Keratinocyte (primary cell): ENCODE data around the gene TBC1D5. TPM values are rescaled to one million over a fixed set of nuclear protein-coding genes. Genes with fewer than 3 reads are reported as not detected.

Source experiments
- DNase-seq: peaks from one replicate; pipeline ENCODE4 v3.0.0-alpha.2; 2011; ENCODE audit warnings: low read depth, missing footprints, low spot score
- FAIRE-seq: peaks from 2 replicates; lab custom pipeline; 2011; peaks lifted over from hg19 to GRCh38; lab: Jason Lieb, UNC
- H2AFZ ChIP-seq: 2 replicates; pipeline ENCODE4 v1.6.0; 2012; ENCODE audit warnings: low read length, control low read depth, inconsistent platforms; ENCODE audit not compliant: control insufficient read depth
- H3K27ac ChIP-seq: 2 replicates; pipeline ENCODE4 v1.5.1; 2011; ENCODE audit warnings: low read length; ENCODE audit not compliant: control insufficient read depth, insufficient read depth
- H3K27me3 ChIP-seq: 3 replicates; pipeline ENCODE4 v1.6.0; 2011; ENCODE audit warnings: low read length; ENCODE audit not compliant: control insufficient read depth, insufficient read depth; ENCODE audit errors: extremely low read depth
- H3K36me3 ChIP-seq, 2 experiments: 2 replicates in 1 of 2; 3 replicates in 1 of 2; pipeline ENCODE4 v1.5.1; 2011; ENCODE audit warnings: low read length in 2 of 2, mild to moderate bottlenecking in 1 of 2; ENCODE audit not compliant: control insufficient read depth in 2 of 2, insufficient read depth in 2 of 2; ENCODE audit errors: extremely low read depth in 1 of 2
- H3K4me1 ChIP-seq: 3 replicates; pipeline ENCODE4 v1.5.1; 2011; ENCODE audit warnings: low read length; ENCODE audit not compliant: control insufficient read depth, insufficient read depth; ENCODE audit errors: extremely low read depth
- H3K4me2 ChIP-seq: 3 replicates; pipeline ENCODE4 v1.6.0; 2011; ENCODE audit warnings: low read depth, low read length; ENCODE audit not compliant: control insufficient read depth, insufficient read depth; ENCODE audit errors: extremely low read depth
- H3K4me3 ChIP-seq, 3 experiments: fragments of 200-600 bp in 1 of 3; sonication (generic) in 1 of 3; 2 replicates in 2 of 3; 3 replicates in 1 of 3; pipeline ENCODE4 v1.5.1; 2011 to 2016; ENCODE audit warnings: low read length in 3 of 3, mild to moderate bottlenecking in 3 of 3, control low read depth in 2 of 3, inconsistent platforms in 1 of 3, low read depth in 1 of 3, mixed read lengths in 1 of 3, mixed run types in 1 of 3, moderate library complexity in 1 of 3; ENCODE audit not compliant: control insufficient read depth in 2 of 3, insufficient read depth in 2 of 3; ENCODE audit errors: extremely low read depth in 1 of 3
- H3K79me2 ChIP-seq: 2 replicates; pipeline ENCODE4 v1.6.0; 2012; ENCODE audit warnings: low read length; ENCODE audit not compliant: control insufficient read depth, insufficient read depth
- H3K9ac ChIP-seq: 3 replicates; pipeline ENCODE4 v1.6.0; 2011; ENCODE audit warnings: low read length; ENCODE audit not compliant: control insufficient read depth, insufficient read depth; ENCODE audit errors: extremely low read depth
- H3K9me1 ChIP-seq: 3 replicates; pipeline ENCODE4 v1.6.0; 2011; ENCODE audit warnings: low read length; ENCODE audit not compliant: control insufficient read depth, insufficient read depth; ENCODE audit errors: extremely low read depth
- H3K9me3 ChIP-seq: 2 replicates; pipeline ENCODE4 v1.5.1; 2012; ENCODE audit warnings: low read depth, low read length; ENCODE audit not compliant: control insufficient read depth
- H4K20me1 ChIP-seq: 3 replicates; pipeline ENCODE4 v1.6.0; 2011; ENCODE audit warnings: low read length; ENCODE audit not compliant: control insufficient read depth, insufficient read depth; ENCODE audit errors: extremely low read depth
- EZH2 ChIP-seq: IDR thresholded peaks from one replicate; pipeline ENCODE4 v1.6.1; 2012; ENCODE audit warnings: inconsistent platforms, mild to moderate bottlenecking, low read length, moderate library complexity
- dilution Hi-C: fragments of 300-500 bp; cut with MboI; formaldehyde crosslinking; loops from one replicate; pipeline ENCODE4 v1.7.0; 2020; ENCODE audit warnings: low sequenced_read_pairs; ENCODE audit not compliant: extremely low pct_ligation_motif_present
- polyA plus RNA-seq, 5 experiments: library from polyadenylated mRNA; depleted of rRNA in 3 of 5; stranded (reverse) in 3 of 5; stranded (forward) in 1 of 5; unstranded in 1 of 5; fragments of >200 nt; gene quantifications; 1 replicate in 1 of 5; 2 replicates in 3 of 5; 3 replicates in 1 of 5; pipeline versions ENCODE4 v1.2.1 to v1.2.3, GENCODE V29; 2011 to 2012; ENCODE audit warnings: missing spikeins in 2 of 5, low read depth in 1 of 5, low replicate concordance in 1 of 5
- TF ChIP-seq, protein P1 (sequence below), 3 experiments: IDR thresholded peaks in 1 of 3; conservative IDR thresholded peaks in 1 of 3; optimal IDR thresholded peaks in 1 of 3; 2 replicates in 2 of 3; 3 replicates in 1 of 3; pipeline versions ENCODE3 to v1.5.1; 2011; ENCODE audit warnings: low read length in 3 of 3, mild to moderate bottlenecking in 3 of 3, moderate library complexity in 2 of 3, control low read depth in 1 of 3, inconsistent platforms in 1 of 3; ENCODE audit not compliant: insufficient read depth in 2 of 3; ENCODE audit errors: extremely low read depth in 1 of 3

Gene TBC1D5
- polyA plus RNA-seq, 1 donor (not counting 4 experiments of a cell fraction or from before 2014, with no cell fraction given) = 25.8 TPM

DNA sequence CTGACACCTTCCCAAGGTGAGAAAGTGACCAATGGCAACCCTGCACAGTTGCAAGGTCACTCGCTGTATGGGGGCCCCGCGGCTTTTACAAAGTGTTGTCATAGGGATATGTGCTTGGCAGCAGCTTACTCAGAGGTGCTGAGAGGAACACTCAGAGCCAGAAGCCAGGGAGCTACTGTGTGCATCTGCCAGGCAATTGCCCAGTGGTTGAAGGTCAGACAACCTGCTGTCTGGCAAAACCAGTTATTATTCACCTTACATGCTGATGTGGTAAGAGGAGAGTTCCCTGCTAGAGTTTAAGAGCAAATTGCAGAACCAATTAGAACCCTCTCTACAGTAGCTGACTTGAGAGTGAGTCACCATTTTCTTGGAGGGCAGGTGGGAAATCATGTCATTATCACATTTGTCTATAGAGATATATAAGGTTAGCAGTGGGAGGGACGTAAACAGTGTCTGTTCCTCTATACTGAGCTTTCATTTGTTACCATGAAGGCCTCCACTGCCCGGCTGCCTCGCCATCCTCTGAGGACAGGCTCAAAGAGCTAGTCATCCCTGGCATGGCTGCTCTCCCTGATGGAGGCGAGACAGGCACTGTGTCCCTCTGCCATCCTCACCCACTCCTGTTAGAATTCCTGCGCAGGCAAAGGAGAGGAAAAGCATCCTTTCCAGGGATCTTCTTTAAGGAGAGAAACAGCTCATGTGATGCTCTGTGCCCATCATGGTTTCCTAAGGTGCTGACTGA is 583.3 kb downstream of the TBC1D5 start:
- H3K27ac ChIP-seq = no peak overlapping the region
- DNase-seq (no peak), FAIRE-seq (no peak)
- dilution Hi-C loops = no loop called here
- no peaks in the 10 kb centered on the region for H3K9me3 ChIP-seq
- no peaks in the 10 kb centered on the region for H3K9me1 ChIP-seq
- H4K20me1 ChIP-seq = no peaks in the 10 kb centered on the region
- H3K4me2 ChIP-seq = no peak overlapping the region
- H3K9ac ChIP-seq = no peak overlapping the region
- no peaks in the 10 kb centered on the region for H3K79me2 ChIP-seq
- no peak overlapping the region for H3K4me3 ChIP-seq
- no peak overlapping the region for H2AFZ ChIP-seq
- TF ChIP-seq, protein P1, sequence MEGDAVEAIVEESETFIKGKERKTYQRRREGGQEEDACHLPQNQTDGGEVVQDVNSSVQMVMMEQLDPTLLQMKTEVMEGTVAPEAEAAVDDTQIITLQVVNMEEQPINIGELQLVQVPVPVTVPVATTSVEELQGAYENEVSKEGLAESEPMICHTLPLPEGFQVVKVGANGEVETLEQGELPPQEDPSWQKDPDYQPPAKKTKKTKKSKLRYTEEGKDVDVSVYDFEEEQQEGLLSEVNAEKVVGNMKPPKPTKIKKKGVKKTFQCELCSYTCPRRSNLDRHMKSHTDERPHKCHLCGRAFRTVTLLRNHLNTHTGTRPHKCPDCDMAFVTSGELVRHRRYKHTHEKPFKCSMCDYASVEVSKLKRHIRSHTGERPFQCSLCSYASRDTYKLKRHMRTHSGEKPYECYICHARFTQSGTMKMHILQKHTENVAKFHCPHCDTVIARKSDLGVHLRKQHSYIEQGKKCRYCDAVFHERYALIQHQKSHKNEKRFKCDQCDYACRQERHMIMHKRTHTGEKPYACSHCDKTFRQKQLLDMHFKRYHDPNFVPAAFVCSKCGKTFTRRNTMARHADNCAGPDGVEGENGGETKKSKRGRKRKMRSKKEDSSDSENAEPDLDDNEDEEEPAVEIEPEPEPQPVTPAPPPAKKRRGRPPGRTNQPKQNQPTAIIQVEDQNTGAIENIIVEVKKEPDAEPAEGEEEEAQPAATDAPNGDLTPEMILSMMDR (optimal IDR thresholded peaks at IDR 0.05 in 1 of 3, IDR thresholded peaks at IDR 0.05 in 1 of 3, conservative IDR thresholded peaks at IDR 0.05 in 1 of 3; ENCODE audit: extremely low read depth in 1 of 3, insufficient read depth in 2 of 3, low read length in 3 of 3) = no peak
- TF ChIP-seq EZH2 = no peak
- H3K27me3 ChIP-seq = no peaks in the 10 kb centered on the region
- H3K36me3 ChIP-seq = peaks cover 5 to 13% of the 10 kb centered on the region in 2 experiments
- H3K4me1 ChIP-seq = no peaks in the 10 kb centered on the region

DNA sequence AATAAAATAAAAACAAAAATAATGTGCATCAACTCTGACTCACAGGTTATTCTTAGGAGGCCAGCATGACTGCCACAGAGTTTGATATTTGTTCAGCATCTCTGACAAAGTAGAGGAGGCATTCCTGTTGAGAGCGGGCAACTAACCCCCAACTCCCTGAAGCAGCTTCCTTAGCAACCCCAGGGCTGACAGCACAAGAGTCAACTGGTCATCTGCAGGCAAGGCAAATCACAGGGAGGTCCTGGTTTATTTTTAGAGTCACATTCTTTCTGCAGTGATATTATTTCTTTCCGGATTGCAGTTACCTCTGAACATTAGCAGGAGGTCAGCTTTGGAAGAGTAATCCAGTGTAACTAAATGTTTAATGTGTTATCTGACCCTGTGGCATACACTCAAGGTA is 584.7 kb downstream of the TBC1D5 start:
- DNase-seq = no peak
- H3K4me3 ChIP-seq = no peak overlapping the region
- no peaks in the 10 kb centered on the region for H3K27me3 ChIP-seq
- H3K9ac ChIP-seq = no peak overlapping the region
- no peak for FAIRE-seq
- H3K79me2 ChIP-seq = no peaks in the 10 kb centered on the region
- H2AFZ ChIP-seq = no peak overlapping the region
- peaks cover 5 to 11% of the 10 kb centered on the region in 2 experiments for H3K36me3 ChIP-seq
- no peaks in the 10 kb centered on the region for H3K9me1 ChIP-seq
- H4K20me1 ChIP-seq = no peaks in the 10 kb centered on the region
- H3K4me2 ChIP-seq = no peak overlapping the region
- no peak overlapping the region for H3K27ac ChIP-seq
- H3K4me1 ChIP-seq = no peaks in the 10 kb centered on the region
- dilution Hi-C loops = no loop called here
- no peak for TF ChIP-seq EZH2
- TF ChIP-seq, protein P1 (optimal IDR thresholded peaks at IDR 0.05 in 1 of 3, IDR thresholded peaks at IDR 0.05 in 1 of 3, conservative IDR thresholded peaks at IDR 0.05 in 1 of 3; ENCODE audit: extremely low read depth in 1 of 3, insufficient read depth in 2 of 3, low read length in 3 of 3) = no peak
- H3K9me3 ChIP-seq = no peaks in the 10 kb centered on the region
